DND-41 (cell line): ENCODE results near the gene SHISA6.

Source experiments
- EZH2 ChIP-seq: IDR thresholded peaks from 3 replicates; pipeline ENCODE4 v1.6.1; 2012; ENCODE audit warnings: borderline replicate concordance, low read depth, mild to moderate bottlenecking, moderate library complexity, low read length, inconsistent platforms; ENCODE audit not compliant: severe bottlenecking
- TF ChIP-seq, protein P1 (sequence below): IDR thresholded peaks from 2 replicates; pipeline ENCODE4 v1.5.1; 2012; ENCODE audit warnings: borderline replicate concordance, low read length, moderate library complexity, mild to moderate bottlenecking; ENCODE audit not compliant: poor library complexity, severe bottlenecking; ENCODE audit errors: extremely low read depth

DNA sequence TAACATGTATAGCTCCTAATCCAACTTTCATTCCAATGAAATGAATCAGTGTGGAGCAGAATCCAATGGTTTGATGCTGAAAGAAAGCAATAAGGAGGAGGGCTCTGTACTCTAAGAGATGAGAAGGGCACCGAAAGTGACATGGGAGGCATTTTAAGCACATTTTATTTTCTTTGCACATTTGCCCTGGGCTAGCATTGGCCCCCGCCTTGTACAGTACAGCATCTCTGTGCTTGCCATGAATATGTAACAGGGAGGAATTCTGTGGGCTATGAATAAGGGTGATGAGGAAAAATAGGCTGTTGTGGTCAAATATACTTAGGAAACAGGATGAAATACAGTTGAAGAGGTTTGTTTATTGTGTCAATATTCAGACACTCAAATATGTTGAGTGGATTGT is 45.2 kb upstream of the SHISA6 start:
- TF ChIP-seq, protein P1, sequence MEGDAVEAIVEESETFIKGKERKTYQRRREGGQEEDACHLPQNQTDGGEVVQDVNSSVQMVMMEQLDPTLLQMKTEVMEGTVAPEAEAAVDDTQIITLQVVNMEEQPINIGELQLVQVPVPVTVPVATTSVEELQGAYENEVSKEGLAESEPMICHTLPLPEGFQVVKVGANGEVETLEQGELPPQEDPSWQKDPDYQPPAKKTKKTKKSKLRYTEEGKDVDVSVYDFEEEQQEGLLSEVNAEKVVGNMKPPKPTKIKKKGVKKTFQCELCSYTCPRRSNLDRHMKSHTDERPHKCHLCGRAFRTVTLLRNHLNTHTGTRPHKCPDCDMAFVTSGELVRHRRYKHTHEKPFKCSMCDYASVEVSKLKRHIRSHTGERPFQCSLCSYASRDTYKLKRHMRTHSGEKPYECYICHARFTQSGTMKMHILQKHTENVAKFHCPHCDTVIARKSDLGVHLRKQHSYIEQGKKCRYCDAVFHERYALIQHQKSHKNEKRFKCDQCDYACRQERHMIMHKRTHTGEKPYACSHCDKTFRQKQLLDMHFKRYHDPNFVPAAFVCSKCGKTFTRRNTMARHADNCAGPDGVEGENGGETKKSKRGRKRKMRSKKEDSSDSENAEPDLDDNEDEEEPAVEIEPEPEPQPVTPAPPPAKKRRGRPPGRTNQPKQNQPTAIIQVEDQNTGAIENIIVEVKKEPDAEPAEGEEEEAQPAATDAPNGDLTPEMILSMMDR, result no peak
- TF ChIP-seq EZH2, result no peak
